GM12872 (cell line): ENCODE measurements around the gene MDP1.

Source experiments
- TF ChIP-seq, protein P1 (sequence below): IDR thresholded peaks from 3 replicates; pipeline ENCODE4 v1.5.1; 2011; ENCODE audit warnings: low read depth, mild to moderate bottlenecking, low read length, moderate library complexity; ENCODE audit not compliant: insufficient read depth

The MDP1 gene

DNA sequence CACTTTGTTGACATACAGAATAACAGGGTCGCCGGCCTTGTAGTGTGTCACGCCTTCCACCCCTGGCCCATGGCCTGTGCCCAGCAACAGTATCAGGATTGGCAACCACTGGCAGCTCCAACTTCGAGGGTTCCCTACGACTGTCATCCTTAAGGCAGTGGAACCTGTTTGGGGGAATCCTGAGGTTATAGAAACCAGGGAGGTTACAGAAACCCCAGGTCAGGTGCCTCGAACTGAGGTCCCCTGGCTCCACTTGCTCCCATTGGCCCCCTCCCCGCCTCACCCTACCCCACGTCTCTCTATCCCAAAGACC, 21.0 kb downstream of the MDP1 start:
- TF ChIP-seq, protein P1, sequence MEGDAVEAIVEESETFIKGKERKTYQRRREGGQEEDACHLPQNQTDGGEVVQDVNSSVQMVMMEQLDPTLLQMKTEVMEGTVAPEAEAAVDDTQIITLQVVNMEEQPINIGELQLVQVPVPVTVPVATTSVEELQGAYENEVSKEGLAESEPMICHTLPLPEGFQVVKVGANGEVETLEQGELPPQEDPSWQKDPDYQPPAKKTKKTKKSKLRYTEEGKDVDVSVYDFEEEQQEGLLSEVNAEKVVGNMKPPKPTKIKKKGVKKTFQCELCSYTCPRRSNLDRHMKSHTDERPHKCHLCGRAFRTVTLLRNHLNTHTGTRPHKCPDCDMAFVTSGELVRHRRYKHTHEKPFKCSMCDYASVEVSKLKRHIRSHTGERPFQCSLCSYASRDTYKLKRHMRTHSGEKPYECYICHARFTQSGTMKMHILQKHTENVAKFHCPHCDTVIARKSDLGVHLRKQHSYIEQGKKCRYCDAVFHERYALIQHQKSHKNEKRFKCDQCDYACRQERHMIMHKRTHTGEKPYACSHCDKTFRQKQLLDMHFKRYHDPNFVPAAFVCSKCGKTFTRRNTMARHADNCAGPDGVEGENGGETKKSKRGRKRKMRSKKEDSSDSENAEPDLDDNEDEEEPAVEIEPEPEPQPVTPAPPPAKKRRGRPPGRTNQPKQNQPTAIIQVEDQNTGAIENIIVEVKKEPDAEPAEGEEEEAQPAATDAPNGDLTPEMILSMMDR, result no peak

DNA sequence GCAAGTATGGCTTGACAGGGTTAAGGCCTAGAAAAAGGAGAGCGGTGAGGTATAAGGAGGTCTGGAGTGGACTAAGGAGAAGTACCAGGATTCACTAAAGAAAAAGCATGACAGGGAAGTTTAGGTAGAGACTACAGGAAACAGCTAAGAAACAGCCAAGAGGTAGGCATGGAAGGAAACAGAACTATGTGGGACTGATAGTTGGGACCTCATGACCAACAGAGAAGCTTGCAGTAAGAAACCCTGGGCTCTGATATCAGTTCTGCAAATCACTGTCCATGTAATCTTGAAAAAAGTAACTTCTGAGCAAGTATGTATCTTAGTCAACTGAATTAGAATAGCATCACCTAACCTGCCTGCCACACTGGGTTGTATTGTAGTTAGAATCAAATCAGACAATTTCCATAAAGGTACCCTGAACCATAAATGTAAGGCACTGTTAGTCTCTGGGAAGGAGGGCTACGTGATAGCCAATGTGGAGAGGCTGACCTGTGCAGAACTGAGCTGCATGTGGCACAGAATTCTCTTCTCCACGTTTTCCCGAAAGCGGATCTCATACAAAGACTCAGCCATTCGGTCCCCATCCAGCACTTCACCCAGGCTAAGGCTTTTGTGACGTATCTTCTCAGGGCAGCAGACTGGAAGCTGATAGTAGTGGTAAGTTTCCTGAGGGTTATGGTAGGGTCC, 21.5 kb downstream of the MDP1 start:
- TF ChIP-seq, protein P1, result no peak

GRCh38 chr14:24192933-24193332, 22.9 kb downstream of the MDP1 start:
- TF ChIP-seq, protein P1, result no peak

DNA sequence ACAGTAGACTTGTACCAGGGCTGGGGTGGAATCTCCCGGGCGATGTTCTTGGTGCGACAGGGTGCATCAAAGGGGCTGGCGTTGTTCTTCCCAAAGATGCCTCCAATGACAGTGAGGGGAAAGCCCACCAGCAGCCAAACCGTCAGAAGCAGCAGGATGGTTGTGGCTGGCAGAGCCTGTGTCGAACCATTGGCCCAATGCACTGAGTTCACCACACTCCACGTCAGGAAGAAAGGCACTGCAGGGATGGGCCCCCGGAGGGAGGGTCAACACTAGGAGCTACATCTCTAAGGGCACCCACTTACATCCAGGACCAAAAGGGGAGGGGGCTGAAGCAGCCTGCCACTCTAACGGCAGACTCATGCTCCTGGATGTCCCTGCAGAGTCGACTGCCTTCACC, 25.4 kb downstream of the MDP1 start:
- TF ChIP-seq, protein P1, result no peak

DNA sequence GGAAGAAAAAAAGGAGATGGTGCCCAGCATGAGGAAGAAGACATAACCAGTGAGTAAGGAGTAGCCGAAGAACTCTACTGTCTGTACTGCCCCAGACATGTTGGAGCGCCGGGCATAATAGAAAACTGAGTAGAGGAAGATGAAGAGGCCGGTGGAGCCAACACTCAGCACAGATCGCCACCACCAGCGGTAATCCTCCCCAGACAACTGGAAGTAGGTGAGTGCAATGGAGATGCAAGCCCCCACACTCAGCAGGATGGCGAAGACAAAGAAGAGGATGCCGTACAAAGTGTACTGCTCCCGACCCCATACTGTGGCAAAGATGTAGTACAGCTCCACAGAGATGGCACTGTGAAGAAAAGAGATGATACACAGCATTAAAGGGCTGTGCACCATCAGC, 26.4 kb downstream of the MDP1 start:
- TF ChIP-seq, protein P1, result no peak

DNA sequence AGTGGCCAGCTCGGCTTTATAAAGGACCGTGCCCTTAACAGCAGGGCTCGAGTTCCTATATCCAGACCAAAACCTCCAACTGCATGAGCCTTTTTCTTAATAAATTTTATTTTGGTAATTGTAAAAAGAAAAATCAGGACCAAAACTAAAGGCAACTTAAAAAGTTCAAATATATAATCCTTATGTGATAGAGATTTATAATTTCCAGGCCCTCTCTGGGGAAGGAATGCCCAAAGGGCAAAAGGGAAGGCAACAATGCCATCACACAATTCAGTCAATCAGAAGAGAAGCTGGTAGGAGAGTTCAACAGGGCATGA, 26.8 kb downstream of the MDP1 start:
- TF ChIP-seq, protein P1, result no peak

DNA sequence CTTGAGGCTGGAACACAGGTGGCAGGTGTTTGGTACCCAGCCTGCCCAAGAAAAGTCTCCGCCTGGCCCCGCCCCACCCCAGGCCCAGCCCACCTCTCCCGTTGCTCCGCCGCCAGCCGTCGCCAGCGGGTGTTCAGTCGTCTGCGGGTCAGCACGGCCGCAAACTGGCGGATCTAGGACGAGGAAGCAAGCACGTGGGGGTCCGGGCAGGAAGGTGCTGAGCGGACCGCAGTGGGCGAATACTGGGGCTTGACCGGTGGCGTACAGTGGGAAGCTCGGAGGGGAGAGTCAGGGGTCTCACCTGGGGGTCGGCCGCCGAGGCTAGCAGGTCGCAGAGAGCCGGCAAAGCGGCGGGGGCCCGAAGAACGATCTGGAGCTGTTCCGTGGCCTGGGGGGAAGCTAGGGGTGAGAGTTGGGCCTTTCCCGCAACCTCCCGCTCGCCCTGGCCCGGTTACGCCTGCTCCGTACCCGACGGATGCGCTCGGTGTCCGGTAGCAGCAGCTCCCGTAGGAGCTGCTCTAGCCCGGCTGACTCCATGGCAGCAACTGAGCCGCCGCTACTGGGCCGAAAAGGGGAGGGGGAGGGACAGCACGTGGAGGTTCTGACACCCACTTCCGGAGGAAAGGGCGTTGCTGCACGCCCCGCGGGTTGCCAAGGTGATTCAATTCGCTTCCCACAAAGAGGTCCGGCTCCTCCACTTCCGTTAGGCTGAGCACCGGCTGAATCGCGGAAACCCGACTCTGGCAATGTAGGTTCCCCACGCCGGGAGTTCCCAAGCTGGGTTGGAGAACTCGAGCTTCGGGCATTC, 27.4 kb downstream of the MDP1 start, which contains the start of gene IPO4:
IPO4 (minus strand) TSS at position 566 of the 808 bp plus-strand sequence; CDS start at position 537, 29 bp downstream.
- TF ChIP-seq, protein P1, result no peak
